Ramos (cell line): ENCODE results near the gene LOXL1.

Source experiments
- in situ Hi-C: fragments of 300-500 bp; cut with MboI; formaldehyde crosslinking; loops from one replicate; pipeline ENCODE4 v1.14.3; 2022; ENCODE audit warnings: low sequenced_read_pairs; ENCODE audit not compliant: unreplicated experiment

The LOXL1 gene

GRCh38 chr15:73926219-73927002, at the start of gene LOXL1:
TSS of gene LOXL1 (plus strand) at chr15:73926462. CDS start at chr15:73926784, 322 bp downstream.
- in situ Hi-C loops = no loop called here

GRCh38 chr15:73879426-73879825, 46.8 kb upstream of the LOXL1 start:
- in situ Hi-C loops = no loop called here

- in situ Hi-C loops = no loop called here
Measured at GRCh38 chr15:73881579-73882320, 44.5 kb upstream of the LOXL1 start.

- in situ Hi-C loops = no loop called here
Measured at GRCh38 chr15:73882761-73883419, 43.4 kb upstream of the LOXL1 start.

- in situ Hi-C loops = no loop called here
Measured at GRCh38 chr15:73884159-73884558, 42.1 kb upstream of the LOXL1 start.

- in situ Hi-C loops = no loop called here
Measured at GRCh38 chr15:73885954-73886700, 40.1 kb upstream of the LOXL1 start.

GRCh38 chr15:73886717-73887345, 39.4 kb upstream of the LOXL1 start:
- in situ Hi-C loops = no loop called here

- in situ Hi-C loops = no loop called here
Measured at GRCh38 chr15:73887481-73887880, 38.8 kb upstream of the LOXL1 start.

- in situ Hi-C loops = no loop called here
Measured at GRCh38 chr15:73888224-73889041, 37.8 kb upstream of the LOXL1 start.

GRCh38 chr15:73889053-73889761, 37.1 kb upstream of the LOXL1 start:
- in situ Hi-C loops = no loop called here

GRCh38 chr15:73889762-73890124, 36.5 kb upstream of the LOXL1 start:
- in situ Hi-C loops = no loop called here

- in situ Hi-C loops = no loop called here
Measured at GRCh38 chr15:73891328-73892315, 34.6 kb upstream of the LOXL1 start.

- in situ Hi-C loops = no loop called here
Measured at GRCh38 chr15:73892446-73893226, 33.6 kb upstream of the LOXL1 start.

- in situ Hi-C loops = no loop called here
Measured at GRCh38 chr15:73894133-73894814, 32.0 kb upstream of the LOXL1 start.

- in situ Hi-C loops = no loop called here
Measured at GRCh38 chr15:73897441-73898261, 28.6 kb upstream of the LOXL1 start.
